Occipital lobe (tissue), 2 donors: ENCODE data around the gene HSPA4. TPM values are rescaled to one million over a fixed set of nuclear protein-coding genes. Genes with fewer than 3 reads are reported as not detected.
A peak's percentile ranks its signal among the peaks of the same experiment; 100 is the strongest.

ENCODE experiments used
- DNase-seq: peaks from one replicate; lab custom pipeline; 2025; lab: John Stamatoyannopoulos, UW
- total RNA-seq: library from RNA; depleted of rRNA; stranded (reverse); fragments of >200 nt; gene quantifications from one replicate; pipeline ENCODE4 v1.2.3, GENCODE V29; 2014

The HSPA4 gene
- total RNA-seq, 1 donor from 2014 or later, result 129 TPM

DNA sequence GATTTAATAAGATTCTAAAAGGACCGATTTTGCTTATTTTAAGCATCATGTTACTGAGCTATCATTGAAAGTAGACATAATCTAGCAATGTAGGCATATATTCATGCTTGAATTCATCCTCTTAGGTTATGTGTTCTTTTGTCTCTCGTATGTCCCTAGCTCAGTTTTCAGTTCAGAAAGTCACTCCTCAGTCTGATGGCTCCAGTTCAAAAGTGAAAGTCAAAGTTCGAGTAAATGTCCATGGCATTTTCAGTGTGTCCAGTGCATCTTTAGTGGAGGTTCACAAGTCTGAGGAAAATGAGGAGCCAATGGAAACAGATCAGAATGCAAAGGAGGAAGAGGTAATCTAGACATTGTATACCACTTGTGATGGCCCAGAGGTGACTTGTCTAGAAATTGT, 39.2 kb downstream of the HSPA4 start:
- DNase-seq, result no peak

DNA sequence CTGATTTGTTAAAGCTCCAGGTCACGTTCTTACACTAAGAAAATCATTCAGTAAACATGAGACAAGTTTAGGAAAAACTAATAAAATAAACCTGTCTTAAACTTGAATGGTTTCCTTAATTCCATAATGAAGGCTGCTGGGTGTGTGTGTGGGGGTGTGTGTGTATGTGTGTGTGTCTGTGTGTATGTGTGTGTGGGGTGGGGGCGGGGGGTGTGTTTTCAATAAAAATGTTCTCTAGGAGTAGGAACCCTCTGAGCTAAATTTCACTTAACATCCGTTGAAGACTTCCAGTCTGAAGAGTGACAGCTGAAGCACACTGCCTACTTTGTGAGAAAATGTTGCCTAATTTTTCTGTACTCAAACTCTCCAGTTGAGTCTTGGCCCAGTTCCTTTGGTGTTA, 54.5 kb downstream of the HSPA4 start:
- DNase-seq, result no peak

DNA sequence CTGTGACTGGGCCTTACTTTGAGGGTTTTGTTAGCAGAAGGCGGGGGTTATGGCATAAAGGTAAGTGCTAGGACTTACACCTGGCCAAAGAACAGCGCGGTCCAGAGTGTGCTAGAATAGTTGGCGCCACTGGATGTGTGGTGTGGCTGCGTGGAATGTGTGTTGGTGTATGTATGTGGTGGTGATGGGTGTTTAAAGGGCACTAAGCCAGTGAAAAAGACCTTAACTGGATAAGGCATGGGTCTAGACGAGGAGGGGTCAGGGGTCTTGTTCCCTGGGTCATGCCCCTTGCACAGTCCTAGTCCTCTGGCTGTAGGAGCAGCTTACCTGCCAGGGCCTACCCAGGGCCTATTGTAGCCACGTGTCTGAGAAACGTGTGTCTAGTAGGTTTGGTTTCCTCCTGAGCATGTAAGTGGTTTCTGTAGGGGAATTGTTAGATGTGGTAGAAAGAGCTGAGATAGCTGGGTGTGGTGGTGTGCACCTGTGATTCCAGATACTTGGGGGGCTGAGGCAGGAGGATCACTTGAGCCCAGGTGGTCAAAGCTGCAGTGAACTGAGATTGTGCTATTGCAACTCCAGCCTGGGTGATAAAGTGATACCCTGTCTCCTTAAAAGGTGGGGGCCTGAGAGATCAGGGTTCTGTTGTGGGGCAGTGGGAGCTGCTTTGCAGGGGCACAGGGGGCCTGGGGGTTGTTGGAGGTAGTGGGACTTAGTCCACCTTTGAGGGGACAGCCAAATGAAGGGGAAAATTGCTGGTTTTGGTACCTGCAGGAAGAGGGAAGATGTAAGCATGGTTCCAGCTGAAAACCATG, 55.2 kb downstream of the HSPA4 start:
- DNase-seq, result no peak

DNA sequence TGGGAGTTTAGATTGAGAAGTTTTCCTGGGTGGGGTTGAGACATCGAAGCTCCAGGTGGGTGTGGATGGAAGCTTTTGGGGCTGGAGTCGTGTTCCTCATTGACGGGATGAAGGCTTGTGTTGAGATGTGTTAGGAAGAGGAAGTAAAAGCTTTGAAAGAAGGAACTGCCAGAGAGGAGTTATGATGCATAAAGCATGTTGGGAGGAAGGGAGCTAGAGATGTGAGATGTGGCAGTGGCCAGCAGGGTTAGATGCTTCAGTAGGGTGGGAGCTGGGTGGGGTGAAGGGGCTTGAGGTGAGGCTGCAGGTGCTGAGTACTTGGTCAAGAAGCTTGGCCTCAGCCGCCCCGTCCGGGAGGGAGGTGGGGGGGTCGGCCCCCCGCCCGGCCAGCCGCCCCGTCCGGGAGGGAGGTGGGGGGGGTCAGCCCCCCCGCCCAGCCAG, 56.7 kb downstream of the HSPA4 start:
- no peak for DNase-seq

DNA sequence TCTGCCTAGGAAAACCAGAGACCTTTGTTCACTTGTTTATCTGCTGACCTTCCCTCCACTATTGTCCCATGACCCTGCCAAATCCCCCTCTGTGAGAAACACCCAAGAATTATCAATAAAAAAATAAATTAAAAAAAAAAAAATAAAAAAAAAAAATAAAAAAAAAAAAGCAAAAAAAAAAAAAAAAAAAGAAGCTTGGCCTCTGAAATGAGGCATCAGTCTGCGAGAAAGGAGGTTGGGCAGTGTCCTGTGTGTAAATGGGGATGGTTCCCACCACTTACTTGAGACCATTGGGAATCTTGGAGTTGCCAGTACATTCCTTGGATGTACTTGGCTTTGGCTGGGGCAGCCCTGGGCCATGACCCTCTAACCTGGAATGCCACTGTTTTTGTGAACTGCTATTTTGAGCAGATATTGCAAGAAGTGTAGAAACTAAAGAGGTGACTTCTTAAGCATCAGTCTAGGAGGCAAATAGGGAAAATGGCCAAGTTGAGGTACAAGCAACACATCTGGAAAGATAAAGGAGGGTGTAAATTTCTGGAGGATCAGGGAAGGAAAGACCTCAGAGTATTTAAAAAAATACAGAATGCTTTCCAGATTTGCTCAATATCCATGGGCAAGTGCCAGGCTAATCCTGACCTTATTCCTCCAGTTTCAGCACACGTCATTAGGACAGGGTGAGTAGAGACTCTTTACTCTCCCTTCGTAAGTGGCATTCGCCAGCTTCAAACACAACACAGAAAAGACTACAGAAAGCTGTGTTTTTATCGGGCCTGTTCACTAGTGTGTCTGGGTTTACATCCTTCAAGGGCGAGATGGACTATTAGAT, 58.1 kb downstream of the HSPA4 start:
- no peak for DNase-seq

DNA sequence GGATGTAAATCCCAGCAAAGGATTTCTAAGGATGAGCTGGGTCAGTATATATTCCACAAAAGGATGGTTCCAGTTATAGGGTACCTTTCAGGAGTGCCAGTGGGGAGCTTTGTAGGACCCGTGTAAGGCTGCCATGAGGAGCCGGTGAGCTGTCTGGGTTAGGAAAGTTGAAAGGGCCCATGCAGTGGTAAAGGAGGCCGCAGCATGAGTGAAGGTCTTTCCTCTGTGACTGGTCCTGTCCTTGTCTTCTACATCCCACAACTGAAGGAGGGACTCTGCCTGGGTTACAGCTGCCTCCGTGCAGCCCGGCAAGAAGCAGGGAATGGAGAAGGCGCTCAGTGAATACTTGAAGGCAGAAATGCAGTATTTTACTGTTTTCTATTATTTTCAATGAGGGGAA, 58.9 kb downstream of the HSPA4 start:
- no peak for DNase-seq

DNA sequence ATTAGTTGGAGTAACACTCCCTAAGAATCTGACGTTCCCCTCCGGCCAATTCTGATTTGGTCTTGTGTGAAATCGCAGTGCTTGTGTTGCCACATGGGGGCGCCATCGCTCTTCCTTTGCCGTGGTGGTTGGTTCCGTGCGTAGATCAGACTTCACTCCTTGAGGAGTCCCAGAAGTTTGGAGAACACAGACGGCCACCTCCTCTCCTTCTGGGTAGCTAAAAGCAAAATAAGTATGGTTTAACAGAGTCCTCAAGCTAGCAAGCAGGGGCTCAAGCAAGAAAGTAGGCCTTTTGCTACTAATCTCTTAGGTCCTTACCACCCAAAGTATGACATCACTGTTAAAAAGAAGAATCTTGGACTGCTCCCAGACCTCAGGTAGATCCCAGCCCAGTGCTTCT, 59.5 kb downstream of the HSPA4 start:
- DNase-seq, result peak; percentile 71

DNA sequence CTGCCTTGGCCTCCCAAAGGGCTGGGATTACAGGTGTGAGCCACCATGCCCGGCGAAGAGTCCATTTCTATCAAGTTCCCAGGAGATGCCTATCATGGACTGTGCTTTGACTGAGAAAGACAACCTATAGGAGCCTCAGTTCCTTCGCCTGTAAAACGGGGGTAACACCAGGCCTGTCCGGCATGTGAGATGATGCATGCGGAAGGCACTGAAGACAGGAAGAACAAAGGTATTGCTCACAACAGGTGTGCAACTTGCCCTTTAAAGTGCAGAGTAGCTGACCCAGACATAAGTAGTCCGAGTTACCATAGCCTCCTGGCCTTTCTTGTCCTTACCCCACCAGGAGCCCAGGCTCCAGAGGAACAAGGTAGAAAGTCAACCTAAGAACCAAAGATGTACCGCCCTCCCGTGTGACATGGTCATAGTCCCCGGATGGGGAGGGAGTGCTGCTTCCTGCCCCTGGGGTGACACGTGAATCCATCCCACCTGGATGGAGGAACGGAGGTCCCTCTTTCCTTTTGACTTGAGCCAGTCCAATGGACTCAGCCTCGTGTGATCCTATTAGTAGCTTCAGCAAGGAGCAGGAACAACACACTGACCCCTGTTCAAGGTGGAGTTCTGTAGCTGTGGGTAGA, 60.3 kb downstream of the HSPA4 start:
- DNase-seq, result no peak

DNA sequence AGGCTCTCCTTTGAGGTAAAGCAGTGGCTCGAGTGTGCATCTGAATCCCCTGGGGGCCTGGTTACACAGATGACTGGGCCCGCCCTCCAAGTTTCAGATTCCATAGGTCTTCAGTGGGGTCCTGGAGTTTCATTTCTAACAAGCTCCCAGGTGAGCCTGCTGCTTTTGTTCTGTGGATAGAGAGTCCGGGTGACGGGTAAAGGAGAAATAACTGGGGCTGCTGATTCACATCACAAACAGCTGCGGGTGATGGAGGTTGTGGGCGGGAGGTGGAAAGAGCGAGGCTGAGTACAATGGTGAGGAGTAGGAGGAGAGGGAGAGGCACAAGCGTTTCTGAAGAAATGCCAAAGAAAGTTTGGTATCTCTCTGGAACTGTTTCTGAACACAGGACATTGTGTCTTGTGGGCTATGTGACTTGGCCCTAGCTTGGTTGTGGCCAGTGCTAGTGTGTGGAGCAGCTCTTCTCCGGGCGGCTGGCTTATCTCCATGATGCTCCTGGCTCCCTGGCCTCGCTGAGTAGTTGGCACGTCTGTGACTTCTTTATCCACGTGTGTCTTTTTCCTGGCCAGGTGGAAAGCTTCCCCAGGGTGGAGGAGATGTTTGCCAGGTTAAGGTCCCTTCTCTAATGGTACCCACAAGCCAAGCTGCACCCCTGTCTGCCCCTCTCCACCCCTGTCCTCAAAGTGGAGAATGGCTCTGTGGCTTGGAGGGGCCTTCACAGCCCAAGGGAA, 61.7 kb downstream of the HSPA4 start:
- no peak for DNase-seq

DNA sequence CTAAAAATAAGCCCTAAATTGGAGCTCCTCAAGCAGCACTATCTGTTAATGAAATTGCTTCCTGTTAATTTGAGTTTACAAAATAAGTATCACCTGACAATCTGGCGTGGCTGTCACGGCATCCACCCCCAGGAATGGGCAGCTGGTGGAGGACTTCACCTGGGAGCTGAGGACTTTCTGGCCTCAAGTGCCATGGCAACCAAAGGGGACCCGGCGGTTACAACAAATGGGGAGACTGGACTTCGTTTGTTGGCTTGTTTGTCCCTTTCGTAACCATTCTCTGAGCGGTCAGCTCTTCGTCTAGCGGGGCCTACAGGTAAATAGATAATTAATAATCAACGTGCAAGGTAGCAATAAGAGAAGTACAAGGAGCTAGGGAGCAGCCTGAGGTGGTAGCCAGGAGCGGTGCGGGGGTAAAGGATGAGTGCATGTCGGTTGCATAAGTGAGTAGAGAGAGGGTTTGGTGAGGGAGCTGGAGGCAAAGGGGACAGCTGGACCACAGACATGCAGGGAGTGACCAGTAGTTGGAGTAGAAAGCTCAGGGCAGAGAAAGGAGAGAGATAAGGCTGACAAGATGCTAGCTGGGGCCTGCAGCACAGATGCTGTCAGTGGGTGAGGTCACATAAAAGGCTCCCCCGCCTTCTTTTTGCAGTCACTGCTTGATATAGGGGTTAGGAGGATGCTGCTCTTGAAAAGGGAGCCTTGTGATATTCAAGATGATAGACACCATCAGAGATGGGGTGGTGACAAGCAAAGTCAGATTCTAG, 62.5 kb downstream of the HSPA4 start:
- no peak for DNase-seq

DNA sequence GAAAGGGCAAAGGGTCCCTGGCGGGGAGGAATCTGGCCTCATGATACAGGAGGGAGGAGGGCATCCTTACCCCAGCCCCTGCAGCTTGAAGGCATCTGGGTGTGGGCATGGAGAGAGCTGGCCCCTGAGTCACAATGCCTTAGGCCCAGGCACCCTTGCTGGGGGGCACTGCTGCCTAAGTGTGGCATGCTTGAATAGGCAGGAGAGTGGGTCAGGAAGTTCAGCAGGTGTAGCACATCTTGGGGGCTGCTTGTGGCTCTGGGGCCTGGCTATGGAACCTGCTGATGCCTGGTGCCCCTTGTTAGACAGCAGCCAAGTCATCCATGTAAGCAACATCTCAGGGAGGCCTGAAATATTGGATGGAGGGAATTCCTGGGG, 63.1 kb downstream of the HSPA4 start:
- no peak for DNase-seq

DNA sequence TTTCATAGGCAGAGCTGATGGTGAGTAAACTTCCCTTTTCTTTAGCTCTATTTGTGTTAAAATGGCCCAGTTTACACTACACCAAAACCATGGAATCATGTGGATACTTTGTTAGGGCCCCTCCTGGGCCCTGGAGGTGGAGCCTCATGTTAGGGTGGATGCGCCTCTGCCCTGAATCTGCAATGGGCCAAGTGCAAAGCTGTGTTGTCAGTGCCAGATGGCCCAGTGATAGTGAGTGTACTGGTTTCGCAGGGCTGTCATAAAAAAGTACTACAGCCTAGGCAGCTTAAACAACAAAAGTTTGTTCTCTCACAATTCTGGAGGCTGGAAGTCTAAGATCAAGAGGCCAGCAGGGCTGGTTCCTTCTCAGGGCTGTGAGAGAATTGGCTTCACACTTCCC, 64.8 kb downstream of the HSPA4 start:
- no peak for DNase-seq

DNA sequence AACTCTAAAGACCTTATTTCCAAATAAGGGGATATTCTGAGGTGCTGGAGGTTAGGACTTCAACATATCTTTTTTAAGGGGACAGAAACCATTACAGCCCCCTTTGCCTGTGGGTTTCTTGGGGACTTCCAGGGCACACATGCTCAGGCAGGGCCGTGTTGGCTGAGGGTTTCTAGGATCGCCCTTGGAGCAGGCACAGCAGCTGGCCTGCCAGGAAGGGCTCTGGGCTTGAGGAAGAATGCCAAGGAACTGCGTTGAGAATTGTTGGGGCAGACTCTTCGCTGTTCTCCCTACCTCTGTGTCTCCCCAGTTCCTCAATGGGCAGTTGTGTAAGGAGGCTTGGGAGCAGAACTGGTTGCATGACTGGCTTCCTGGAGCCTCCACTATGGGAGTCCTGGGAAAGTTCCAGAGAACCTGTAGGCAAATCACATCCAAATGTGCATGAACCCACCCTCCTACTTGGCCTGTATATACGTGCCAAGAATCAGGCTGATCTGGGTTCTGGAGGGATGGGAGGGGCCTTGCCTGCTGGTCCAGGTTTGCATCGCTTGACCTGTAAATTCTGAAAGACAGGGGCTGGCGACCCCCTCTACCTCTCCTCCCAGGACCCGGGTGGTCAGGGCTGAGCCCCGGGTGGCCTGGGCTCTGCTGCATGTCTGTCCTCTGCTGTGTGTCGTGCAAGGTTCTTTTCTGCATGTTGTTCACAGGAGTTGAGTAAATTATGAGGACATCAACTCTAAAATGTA, 65.5 kb downstream of the HSPA4 start:
- DNase-seq, result no peak

DNA sequence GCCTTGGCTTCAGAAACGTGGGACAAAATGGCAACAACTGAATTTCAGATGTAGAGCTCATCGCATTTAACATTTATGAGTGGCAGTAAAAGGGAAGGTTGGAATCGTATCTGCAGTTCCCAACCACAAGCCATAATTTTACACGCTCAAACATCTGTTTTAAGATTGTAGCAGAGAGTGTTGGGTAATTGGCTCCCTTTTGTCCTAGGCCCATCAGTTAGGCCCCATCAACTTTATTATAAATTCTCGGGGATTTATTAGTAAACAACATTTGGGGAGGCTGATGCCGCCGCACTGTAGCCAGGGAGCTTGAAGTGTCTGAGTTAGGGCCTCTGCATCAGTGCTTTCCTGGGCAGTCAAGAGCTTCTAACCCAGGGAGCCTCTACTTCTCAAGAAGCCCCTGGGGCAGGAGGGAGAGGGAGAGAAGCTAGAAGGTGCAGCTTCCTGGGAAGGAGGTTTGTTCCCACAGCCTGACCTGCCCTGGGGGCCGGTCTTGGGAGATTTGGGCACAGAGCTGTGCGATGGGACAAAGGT, 66.2 kb downstream of the HSPA4 start:
- no peak for DNase-seq

DNA sequence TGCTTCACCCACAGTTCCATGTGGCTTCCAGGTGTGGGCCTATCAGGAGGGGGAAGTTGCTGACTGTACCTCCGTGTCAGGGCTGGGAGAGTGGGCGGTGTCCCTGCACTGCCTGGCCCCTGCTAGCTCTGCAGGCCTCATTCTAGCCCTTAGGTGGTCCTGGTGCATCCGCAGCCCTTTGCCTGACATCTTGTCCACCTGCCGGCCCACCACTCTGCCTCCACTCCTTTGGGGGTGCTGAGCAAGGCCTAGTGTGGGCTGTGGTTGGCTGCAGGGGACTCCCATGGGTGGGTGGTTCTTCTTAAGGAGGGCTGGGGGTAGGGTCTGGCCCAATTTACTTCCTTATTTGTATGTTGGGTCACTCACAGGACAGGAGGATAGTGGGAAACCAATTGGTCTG, 66.9 kb downstream of the HSPA4 start:
- no peak for DNase-seq

DNA sequence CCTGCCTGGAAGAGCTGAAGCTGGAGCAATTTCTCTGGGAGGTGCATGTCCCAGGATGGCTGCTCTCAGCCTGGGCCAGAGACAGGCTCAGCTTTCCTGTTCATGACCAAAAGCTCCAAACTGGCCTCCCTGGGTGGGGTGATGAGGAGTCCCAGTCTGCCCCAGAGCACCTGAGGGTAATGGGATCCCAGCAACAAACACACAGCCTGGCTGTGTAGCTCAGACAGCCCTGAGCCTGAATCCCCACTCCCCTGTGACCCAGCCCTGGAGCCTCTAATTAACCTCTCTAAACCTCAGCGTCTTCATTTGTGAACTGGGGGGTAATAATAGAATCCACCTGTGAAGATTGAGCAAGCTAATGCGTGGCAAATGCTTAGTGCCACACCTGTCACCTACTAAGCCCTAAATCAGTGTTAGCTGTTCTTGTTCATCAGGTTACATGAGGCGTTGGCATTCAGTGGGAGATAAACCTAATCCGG, 67.5 kb downstream of the HSPA4 start:
- DNase-seq, result no peak

DNA sequence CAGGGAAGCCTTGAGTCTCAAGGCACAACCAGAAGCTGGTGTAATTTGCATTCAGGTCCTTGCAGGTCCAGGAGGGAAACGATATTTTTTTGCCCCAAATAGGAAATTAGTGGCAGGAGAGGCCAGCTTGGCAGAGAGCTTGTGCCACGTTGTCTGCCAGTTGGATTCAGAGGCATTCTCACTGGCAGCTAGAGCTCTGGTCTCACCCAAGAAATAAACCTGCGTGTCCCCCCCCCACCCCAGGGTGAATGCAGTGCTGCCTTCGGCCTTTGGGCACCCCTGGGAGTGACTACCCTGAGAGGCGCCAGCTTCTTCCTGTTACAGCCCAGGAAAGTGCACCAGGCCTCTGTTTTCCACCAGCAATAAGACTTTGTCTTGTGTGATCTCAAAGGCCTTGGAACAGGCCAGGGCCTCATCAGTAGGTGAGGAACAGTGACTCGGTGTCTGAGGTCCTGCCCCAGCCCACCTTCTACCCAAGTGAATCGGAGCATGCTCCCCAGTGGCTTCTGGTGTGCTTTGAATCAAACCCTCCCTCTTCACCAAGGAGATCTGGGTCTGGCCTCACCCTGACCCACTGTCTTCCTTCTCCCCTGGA, 68.4 kb downstream of the HSPA4 start:
- DNase-seq, result no peak

DNA sequence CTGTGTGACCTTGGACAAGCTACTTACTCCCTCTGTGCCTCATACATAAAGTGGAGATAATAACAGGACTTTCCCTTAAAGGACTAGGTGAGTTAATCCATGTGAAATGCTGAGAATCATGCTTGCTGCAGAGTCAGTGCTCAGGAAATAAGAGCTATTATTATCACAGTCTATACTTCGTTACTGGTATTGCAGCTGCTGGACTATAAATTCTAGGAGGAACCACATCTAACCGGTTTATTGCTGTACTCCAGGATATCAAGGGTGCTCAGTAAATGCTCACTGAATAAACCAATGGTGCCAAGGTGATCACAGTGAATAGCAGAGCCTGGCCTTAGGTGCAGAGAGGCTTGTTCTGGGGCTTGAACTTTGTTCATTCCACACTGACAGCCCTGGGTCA, 69.3 kb downstream of the HSPA4 start:
- DNase-seq, result no peak

DNA sequence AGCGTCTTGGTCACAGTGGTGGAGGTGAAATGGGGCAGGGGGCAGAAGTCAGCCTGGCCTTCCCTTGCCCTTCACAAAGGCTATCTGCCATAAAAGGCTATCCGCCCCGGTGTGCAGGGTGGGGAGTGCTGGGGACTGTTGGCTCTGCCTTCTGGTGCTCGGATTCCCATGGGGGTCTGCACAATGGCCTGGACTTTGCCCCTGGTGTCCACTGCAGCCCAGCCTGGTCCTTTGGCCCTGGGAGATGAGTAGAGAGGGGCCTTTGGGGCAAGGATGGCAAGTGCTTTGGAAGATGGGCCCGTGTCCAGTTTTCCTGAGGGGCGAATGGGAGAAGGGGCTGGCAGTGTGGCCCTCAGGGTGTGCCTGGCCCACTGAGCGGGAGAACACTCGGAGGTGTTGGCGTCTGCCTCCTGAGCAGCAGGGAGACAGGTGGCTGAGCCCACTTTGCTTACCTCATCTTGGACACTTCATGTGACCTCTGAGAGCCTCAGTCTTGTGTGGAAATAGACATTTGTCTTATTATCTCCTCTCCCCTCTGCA, 69.9 kb downstream of the HSPA4 start:
- no peak for DNase-seq
